GM21737 (cell line): ENCODE results near the gene SIPA1L3.
"Not testable (repeated sequence)": the region's sequence is repeated elsewhere in the genome, so short reads cannot be mapped to it uniquely, and the experiment has no call there.

Source experiments
- ATAC-seq: cut with Tn5 transposase; IDR thresholded peaks from one replicate; pipeline ENCODE4 v1.9.1; 2021; ENCODE audit warnings: mild to moderate bottlenecking, moderate library complexity; ENCODE audit not compliant: unreplicated experiment

Gene SIPA1L3

DNA sequence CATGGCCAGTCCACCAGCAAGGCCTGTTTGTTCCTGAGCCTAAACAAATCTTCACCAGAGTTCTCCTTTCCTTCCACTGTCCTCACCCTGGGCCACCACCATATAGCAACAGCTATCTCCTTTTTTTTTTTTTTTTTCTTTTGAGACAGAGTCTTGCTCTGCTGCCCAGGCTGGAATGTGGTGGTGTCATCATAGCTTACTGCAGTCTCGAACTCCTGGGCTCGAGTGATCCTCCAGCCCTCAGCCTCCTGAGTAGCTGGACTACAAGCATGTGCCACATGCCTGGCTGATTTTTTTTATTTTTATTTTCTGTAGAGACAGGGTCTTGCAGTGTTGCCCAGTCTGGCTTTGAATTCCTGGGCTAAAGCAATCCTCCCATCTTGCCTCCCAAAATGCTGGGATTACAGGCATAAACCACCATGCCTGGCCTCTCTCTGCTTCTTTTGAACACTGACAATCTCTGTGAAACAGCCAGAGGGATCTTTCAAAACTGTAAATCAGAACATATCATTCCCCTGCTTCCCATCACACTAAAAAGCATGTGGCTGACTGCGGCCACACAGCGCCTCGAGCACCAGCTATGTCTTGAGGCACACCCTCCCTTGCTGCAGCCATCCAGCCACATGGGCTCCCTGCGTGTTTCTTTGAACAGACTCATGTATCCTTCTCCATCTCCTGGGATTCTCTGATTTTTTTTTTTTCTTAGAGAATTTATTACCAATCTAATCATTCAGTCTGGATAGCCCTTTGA lies 110.6 kb downstream of the SIPA1L3 start:
- ATAC-seq, result no peak

GRCh38 chr19:38018694-38019395 lies 111.8 kb downstream of the SIPA1L3 start:
- no peak for ATAC-seq

DNA sequence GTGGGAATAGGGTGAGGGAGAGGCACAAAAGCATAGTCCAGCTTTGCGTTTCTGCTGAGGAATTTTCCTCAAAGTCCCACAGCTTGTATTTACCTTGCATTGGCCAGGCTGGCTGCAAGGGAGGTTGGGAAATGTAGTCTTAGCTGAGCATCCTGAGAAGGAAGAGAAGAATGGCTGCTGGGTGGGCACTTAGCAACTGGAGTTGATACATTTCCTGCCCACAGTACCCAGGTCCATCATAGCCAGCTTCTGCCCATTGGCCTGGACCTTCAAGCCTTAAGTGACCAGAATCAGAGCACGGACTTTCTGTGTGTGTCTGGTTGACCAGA lies 112.4 kb downstream of the SIPA1L3 start:
- ATAC-seq, result no peak

DNA sequence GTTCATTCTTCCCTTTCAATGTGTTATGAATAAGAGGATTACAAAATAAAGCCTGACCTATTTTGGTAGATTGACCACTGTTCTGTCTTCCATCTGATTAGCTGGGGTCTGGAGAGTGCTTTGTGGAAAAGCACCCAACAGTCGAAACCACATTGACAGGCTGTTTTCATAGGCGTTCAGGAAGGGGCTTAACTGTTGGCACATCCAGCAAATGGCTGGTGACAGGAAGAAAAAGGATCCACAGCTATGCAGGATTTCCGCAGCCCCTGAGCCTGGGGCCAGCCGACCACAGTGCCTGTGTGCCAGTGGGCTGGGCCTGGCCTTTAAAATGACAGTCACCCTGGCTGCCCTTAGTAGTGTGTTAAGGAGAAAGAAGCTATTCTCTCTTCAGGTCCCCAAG lies 113.3 kb downstream of the SIPA1L3 start:
- no peak for ATAC-seq

GRCh38 chr19:38021352-38021751 lies 114.3 kb downstream of the SIPA1L3 start:
- ATAC-seq, result no peak

DNA sequence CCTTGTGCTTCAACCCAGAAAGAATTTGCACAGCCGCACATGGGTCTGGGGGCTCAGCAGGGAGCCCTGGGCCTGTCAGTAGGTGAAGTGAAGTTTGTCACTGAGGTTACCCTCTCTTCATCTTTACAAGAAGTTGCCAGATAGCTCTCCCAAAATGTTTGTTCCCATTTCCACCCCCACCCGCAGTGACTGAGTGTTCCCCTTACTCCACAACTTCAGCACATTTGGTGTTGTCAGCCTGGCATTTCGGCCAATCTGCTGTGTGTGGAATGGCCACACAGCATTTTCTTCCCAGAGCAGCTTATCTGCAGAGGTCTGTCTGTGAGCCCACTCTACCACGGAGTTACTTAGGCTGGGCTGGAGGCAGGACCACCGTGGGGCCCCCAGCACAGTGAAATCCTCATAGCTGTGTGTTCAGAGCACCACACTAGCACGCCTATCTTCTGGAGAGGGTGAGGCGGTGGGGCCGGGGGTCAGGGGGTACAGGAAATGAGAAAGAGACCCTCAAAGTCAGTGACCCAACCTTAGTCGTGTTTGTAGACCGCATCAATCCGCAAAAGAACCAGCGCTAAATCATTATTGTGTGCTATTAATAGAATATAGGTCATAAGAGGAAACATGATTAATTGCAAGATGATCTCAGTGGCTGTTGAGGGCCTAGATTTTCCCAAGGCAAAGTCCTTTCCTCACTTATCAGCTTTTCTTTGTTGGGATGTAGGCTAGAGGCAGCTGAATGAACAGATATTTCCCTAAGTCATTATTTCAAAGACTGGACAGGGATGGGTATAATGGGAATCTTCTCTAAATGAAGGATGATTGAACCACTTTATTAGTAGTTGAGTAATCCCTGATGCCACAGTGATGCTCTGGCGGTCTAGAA lies 116.0 kb downstream of the SIPA1L3 start:
- no peak for ATAC-seq

DNA sequence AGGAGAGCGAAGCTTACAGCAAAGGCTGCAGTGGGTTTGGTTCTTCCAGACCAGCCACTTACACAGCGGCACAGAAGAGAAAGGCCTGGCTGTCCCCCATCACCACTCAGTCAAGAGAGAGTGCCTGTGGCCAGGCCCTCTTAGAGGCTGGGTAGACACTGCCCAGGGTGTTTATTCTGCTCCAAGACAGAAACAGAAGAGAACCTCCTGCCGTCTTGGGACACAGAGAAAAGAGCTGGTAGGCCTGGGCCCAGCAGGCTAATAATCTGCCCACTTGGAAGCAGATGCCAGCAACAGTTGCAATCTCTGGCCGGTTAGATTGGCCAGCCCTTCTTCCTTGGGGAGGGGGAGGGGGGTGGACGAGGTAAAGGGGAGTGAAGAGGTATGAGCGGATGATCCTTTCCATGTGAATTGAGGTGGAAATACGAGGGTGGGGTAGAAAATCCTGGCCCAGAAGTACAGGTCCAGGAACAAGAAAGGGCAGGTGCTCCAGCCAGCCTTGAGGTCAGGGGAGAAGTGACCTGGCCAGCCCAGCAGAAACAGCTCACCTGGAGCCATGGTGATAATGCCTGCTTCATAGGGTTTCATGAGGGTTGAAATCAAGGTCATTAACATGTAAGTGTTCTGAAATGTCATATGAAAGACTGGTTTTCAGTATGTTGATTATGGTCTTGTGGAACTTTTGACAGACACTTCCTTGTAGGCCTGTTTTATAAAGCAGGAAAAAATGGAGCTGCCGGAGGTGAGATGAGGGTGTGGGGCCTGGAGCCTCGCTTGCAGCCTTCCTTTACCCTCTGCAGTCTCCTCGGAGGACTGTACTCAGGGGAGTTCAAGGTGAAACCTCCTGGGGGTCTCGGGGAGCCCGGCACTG lies 116.9 kb downstream of the SIPA1L3 start:
- ATAC-seq, result no peak

DNA sequence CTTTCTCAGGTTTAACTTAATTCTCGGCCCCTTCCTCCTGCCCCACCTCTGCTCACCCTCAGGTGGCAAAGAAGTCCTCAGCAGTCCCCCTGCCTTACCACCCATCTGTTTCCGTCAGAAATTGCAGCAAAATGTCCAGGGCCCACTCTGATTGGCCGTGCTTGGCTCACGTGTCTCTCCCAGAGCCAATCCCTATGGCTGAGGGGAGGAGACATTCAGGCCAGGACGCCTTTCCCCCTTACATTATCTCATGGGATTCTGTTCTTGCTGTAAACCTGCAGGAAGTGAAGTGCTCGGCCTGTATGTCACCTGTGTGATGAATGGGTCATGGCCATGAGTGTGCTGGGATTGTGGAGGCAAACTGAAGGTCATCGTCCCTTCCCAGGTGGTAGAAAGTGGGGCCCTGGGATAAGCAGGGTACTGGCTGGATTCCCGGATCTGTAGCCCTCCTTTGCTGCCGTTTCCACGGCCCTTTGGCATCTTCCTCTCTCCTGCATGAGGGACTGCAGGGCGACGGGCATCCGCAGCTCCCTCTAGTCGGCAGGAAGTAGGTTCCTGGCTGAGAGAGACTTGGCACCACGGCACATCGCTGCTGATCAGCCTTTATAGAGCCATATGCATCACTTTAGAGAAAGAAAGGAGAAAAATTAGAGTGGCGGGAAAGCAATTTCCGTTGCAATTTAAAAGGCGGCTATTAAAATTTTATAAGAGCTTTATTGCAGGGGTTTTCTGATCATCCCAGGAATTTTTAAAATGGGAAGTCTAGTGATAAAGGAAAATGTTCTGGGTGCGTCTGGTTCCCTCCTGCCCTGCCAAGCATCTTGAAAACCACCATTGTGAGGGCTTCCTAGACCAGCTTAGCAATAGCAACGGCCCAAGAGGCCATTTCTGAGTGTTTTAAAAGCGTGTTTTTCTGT lies 118.2 kb downstream of the SIPA1L3 start:
- no peak for ATAC-seq

GRCh38 chr19:38025909-38026307 lies 118.9 kb downstream of the SIPA1L3 start:
- ATAC-seq, result no peak

DNA sequence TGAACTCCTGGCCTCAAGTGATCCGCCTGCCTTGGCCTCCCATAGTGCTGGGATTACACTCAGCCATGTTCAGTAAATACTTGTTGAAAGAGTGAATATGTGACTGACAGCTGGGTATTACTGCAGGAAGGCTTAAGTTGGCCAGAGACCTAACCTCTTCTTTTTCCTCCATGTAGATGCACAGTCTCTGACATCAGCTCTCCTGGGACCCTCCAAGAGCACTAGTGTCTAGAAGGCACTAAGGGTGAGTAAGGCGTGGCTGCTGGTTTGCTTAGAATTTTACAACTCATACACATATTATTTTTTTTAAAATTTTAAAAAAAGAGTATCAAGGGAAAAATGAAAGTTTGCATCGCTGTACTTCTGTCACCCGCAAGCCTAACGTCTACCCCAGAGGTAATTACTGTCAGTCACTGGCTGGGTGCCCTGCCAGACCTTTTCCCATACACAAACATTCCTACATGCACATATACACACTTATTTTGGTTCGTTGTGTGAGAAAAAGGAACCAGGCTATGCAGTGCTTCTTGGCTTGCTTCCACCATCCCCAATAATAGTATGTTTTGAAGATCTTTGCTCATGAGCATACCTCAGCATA lies 122.0 kb downstream of the SIPA1L3 start:
- no peak for ATAC-seq

DNA sequence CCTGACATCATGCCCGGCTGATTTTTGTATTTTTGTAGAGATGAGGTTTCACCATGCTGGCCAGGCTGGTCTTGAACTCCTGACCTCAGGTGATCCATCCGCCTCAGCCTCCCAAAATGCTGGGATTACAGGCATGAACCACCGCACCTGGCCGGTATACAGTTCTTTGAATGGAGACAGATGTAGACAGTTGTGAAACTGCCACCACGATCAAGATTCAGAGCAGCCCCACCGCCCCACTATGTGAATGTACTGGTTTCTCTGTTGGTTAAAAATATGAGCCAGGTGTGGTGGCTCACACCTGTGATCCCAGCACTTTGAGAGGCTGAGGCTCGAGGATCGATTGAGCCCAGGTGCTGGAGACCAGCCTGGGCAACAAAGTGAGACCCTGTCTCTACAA lies 123.0 kb downstream of the SIPA1L3 start:
- not testable (repeated sequence) for ATAC-seq

DNA sequence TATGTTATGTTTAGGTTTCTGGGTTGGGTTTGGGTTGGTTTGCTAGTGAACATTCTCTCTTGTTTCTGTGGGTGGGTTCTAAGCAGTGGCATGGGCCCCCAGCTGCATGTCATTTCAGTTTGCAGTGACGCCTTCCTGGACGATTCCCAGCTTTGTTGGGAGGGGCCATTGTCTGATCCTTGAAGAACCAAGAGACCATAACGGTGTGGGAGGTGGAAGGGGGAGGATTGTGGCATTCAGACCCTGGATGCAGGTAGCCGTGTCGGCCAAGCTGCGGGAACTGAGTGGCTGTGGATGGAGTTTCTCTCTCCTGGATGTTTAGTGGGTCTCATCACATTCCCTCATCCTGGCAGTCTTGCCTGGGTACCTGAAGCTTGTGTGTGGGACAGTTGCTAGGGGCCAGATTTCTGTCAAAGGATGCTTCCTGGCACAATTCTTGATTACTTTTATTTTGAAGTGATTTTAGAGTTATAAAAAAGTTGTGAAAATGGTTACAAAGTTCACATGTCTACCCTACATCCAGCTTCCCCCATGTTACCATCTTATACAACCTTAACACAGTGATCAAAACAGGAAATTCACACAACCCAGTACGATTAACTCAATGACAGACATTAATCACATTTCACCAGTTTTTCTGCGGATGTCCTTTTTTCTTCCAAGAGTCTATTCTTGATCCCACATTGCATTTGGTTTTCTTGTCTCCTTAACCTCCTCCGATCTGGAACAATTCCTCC lies 123.8 kb downstream of the SIPA1L3 start:
- ATAC-seq, result no peak

DNA sequence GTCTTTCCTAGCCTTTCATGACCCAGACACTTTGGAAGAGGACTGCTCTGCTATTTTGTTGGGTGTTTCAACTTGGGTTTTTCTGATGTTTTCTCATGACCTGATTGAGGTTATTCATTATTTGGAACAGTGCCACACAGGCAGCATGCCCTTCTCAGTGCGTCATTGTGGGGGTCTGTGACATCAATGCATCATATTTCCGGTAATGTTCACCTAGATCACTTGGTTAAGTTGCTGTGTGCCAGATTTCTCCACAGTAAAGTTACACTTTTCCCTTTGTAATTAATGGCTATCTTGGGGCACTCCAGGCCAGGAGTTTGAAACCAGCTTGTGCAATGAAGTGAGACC lies 124.4 kb downstream of the SIPA1L3 start:
- ATAC-seq, result no peak

- ATAC-seq, result no peak
Measured at GRCh38 chr19:38032151-38032550, 125.1 kb downstream of the SIPA1L3 start.

GRCh38 chr19:38032951-38033350 lies 125.9 kb downstream of the SIPA1L3 start:
- ATAC-seq, result no peak

DNA sequence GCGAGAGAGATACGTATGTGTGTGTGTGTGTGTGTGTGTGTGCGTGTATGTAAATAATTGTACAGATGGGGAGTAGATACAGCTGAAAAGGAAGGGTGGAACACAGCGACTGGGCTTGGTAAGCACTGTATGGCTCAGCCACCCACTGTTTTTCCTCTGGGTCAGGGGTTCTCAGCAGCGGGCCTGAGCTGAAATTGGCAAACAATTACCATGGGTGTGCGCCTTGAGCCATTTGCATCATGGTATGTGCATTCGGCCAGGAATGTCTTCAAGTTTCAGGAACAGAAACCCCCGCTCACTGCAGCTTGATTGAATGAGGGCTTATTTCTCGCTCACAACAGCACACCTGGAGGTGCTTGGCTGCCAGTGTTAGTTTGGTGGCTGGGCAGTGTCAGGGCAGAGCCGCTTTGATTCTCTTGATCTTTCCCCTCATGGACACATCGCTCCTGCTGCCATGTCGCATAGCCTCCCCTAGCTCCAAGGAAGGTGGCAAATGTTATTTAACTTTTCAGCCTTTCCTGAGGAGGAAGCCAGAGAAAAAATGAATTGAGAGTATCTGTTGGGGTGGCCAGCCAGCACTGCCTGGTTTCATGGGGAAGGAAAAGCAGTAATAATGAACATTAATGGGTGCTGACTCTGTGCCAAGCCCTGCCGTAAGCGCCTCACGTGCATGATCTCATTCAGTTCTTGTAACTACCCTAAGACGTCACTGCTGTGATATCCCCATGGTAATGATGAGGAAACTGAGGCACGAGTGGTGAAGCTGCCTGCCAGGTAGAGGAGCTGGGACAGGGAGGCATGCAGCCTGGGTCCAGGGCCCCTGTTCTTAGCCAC lies 126.9 kb downstream of the SIPA1L3 start:
- ATAC-seq, result peak; percentile 51

GRCh38 chr19:38034492-38034860 lies 127.5 kb downstream of the SIPA1L3 start:
- ATAC-seq, result no peak
